Gastroesophageal sphincter (tissue), 3 donors: Measurements from ENCODE around the gene SEC24D.
"Not testable (repeated sequence)": the region's sequence is repeated elsewhere in the genome, so short reads cannot be mapped to it uniquely, and the experiment has no call there.

ENCODE experiments used
- EP300 ChIP-seq: sonication (generic); formaldehyde crosslinking; IDR thresholded peaks from one replicate; pipeline ENCODE4 v1.6.1; 2017; ENCODE audit warnings: antibody characterized with exemption, mild to moderate bottlenecking
- POLR2A ChIP-seq, 2 donors: fragments of 450-650 bp; IDR thresholded peaks; one replicate each; pipeline ENCODE4 v1.6.1; 2017; ENCODE audit warnings: antibody characterized with exemption in 2 of 2, mild to moderate bottlenecking in 2 of 2, moderate library complexity in 1 of 2
- POLR2AphosphoS5 ChIP-seq: sonication (generic); formaldehyde crosslinking; IDR thresholded peaks from one replicate; pipeline ENCODE4 v1.6.1; 2017; ENCODE audit warnings: antibody characterized with exemption
- TF ChIP-seq, protein P1 (sequence below), 4 experiments: fragments of 200-600 bp in 2 of 4; fragments of 450-650 bp in 2 of 4; sonication (generic) in 1 of 4; IDR thresholded peaks; one replicate each; pipeline ENCODE4 v1.5.1; 2017 to 2019; ENCODE audit warnings: antibody characterized with exemption in 4 of 4, mild to moderate bottlenecking in 2 of 4, moderate library complexity in 2 of 4

DNA sequence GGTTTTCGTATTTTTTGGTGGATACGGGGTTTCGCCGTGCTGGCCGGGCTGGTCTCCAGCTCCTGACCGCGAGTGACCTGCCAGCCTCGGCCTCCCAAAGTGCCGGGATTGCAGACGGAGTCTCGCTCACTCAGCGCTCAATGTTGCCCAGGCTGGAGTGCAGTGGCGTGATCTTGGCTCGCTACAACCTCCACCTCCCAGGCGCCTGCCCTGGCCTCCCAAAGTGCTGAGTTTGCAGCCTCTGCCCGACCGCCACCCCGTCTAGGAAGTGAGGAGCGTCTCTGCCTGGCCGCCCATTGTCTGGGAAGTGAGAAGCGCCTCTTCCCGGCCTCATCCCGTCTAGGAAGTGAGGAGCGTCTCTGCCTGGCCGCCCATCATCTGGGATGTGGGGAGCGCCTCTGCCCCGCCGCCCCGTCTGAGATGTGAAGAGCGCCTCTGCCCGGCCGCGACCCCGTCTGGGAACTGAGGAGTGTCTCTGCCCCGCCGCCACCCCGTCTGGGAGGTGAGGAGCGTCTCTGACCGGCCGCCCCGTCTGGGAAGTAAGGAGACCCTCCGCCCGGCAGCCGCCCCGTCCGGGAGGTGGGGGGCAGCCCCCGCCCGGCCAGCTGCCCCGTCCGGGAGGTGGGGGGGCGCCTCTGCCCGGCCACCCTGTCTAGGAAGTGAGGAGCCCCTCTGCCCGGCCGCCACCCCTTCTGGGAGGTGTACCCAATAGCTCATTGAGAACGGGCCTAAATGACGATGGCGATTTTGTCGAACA is 44.1 kb downstream of the SEC24D start:
- TF ChIP-seq, protein P1, sequence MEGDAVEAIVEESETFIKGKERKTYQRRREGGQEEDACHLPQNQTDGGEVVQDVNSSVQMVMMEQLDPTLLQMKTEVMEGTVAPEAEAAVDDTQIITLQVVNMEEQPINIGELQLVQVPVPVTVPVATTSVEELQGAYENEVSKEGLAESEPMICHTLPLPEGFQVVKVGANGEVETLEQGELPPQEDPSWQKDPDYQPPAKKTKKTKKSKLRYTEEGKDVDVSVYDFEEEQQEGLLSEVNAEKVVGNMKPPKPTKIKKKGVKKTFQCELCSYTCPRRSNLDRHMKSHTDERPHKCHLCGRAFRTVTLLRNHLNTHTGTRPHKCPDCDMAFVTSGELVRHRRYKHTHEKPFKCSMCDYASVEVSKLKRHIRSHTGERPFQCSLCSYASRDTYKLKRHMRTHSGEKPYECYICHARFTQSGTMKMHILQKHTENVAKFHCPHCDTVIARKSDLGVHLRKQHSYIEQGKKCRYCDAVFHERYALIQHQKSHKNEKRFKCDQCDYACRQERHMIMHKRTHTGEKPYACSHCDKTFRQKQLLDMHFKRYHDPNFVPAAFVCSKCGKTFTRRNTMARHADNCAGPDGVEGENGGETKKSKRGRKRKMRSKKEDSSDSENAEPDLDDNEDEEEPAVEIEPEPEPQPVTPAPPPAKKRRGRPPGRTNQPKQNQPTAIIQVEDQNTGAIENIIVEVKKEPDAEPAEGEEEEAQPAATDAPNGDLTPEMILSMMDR (IDR thresholded peaks at IDR 0.05): not testable (repeated sequence)
- TF ChIP-seq POLR2A (IDR thresholded peaks at IDR 0.05); EP300; POLR2AphosphoS5: not testable (repeated sequence)
